Measurements from ENCODE around the gene ZDHHC18. TPM values are rescaled to one million over a fixed set of nuclear protein-coding genes. Genes with fewer than 3 reads are reported as not detected.
"Not testable (repeated sequence)": the region's sequence is repeated elsewhere in the genome, so short reads cannot be mapped to it uniquely, and the experiment has no call there.

The ZDHHC18 gene
- total and polyA plus RNA-seq, 2 of the 8 experiments (the other 6 are each of a cell fraction or from before 2014, with no cell fraction given): 29.7 to 49.8 TPM

- H3K4ac ChIP-seq (replicated peaks; ENCODE audit: insufficient read length, low read depth, low read length); H4K8ac ChIP-seq (ENCODE audit: extremely low read depth, insufficient read depth, low read length); H2AFZ ChIP-seq (ENCODE audit: low read length); H3K27ac ChIP-seq (ENCODE audit: low read depth, low read length); H2BK120ac ChIP-seq (replicated peaks; ENCODE audit: low read depth, low read length); H2BK15ac ChIP-seq (ENCODE audit: low read length); H3K56ac ChIP-seq (replicated peaks; ENCODE audit: insufficient read length, low read depth, low read length); H3K9ac ChIP-seq (replicated peaks in 1 of 4; ENCODE audit: extremely low read depth in 1 of 4, low read depth in 3 of 4, low read length in 3 of 4); H4K91ac ChIP-seq (replicated peaks; ENCODE audit: insufficient read length, low read length); H3K79me1 ChIP-seq (ENCODE audit: low read depth, low read length); H3K23ac ChIP-seq (ENCODE audit: insufficient read length); H3K9me3 ChIP-seq (ENCODE audit: insufficient read depth in 2 of 2, low read depth in 1 of 2, low read length in 1 of 2); H2BK20ac ChIP-seq (ENCODE audit: low read length); H3K4me1 ChIP-seq (replicated peaks in 1 of 4; ENCODE audit: control insufficient read depth in 3 of 4, insufficient read depth in 4 of 4, low read length in 3 of 4); H2BK12ac ChIP-seq (ENCODE audit: low read depth, low read length); H3K36me3 ChIP-seq (ENCODE audit: control insufficient read depth in 2 of 4, insufficient read depth in 4 of 4, low read length in 3 of 4); H3K79me2 ChIP-seq (ENCODE audit: control insufficient read depth in 1 of 2, insufficient read depth in 2 of 2, low read length in 2 of 2); H3K18ac ChIP-seq (ENCODE audit: extremely low read depth, low read length); H2BK5ac ChIP-seq (ENCODE audit: low read depth, low read length); H3K4me3 ChIP-seq (ENCODE audit: extremely low read depth in 1 of 4, insufficient read depth in 2 of 4, low read depth in 3 of 4, low read length in 4 of 4); H3K23me2 ChIP-seq (ENCODE audit: low read depth, low read length); H4K20me1 ChIP-seq (replicated peaks in 1 of 2; ENCODE audit: control insufficient read depth in 1 of 2, insufficient read depth in 2 of 2, low read length in 2 of 2); H4K5ac ChIP-seq (ENCODE audit: insufficient read length, low read depth, low read length); H3K27me3 ChIP-seq (replicated peaks in 1 of 4; ENCODE audit: control insufficient read depth in 3 of 4, extremely low read depth in 1 of 4, insufficient read depth in 3 of 4, low read length in 3 of 4); FAIRE-seq; H3K4me2 ChIP-seq (ENCODE audit: insufficient read depth in 1 of 2, low read depth in 2 of 2, low read length in 2 of 2); H2AK5ac ChIP-seq (ENCODE audit: low read depth, low read length); H3K14ac ChIP-seq (ENCODE audit: insufficient read length): not testable (repeated sequence)
- ChIA-PET POLR2A (ENCODE audit: partially characterized antibody) (interaction anchor here (0.7 kb wide), 1 partner anchor 259 kb away, joined by 3 read pairs; no protein-coding TSS in a partner anchor), CTCF (ENCODE audit: partially characterized antibody) (interaction anchor here (0.6 to 4.2 kb wide), 32 partner anchors 8 to 1807 kb away, joined by 3 to 37 read pairs (median 6); partner anchors contain the start of genes GPN2, PIGV and ZDHHC18)
- TF ChIP-seq CTCF (IDR thresholded peaks at IDR 0.05; ENCODE audit: control extremely low read depth in 1 of 3, insufficient read depth in 1 of 3, low read depth in 1 of 3, low read length in 3 of 3): peak; percentile 37 to 80 (median 76)
- TF ChIP-seq TEAD4 (IDR thresholded peaks at IDR 0.05; ENCODE audit: low read depth, low read length): peak; percentile 42
- TF ChIP-seq RAD21 (IDR thresholded peaks at IDR 0.05 in 1 of 2, conservative IDR thresholded peaks at IDR 0.05 in 1 of 2; ENCODE audit: low read depth in 2 of 2, low read length in 2 of 2): peak; percentile 51 to 65
- 0 out of 2 replicates have a peak, but pooled peaks have one; percentile 25 for TF ChIP-seq SP1 (IDR thresholded peaks at IDR 0.05; ENCODE audit: low read depth, low read length)
- 63% methylated on average over 7 of the region's 11 CpGs; no CpG with 5 or more reads in 1 of the 2 experiments for WGBS, 2 experiments (ENCODE audit: extremely low coverage in 1 of 2, insufficient coverage in 1 of 2, insufficient read length in 1 of 2, insufficient replicate concordance in 2 of 2, low coverage in 1 of 2, low lambda C conversion rate in 2 of 2, missing lambda C conversion rate in 1 of 2)
- DNase-seq (ENCODE audit: low read depth in 1 of 2, low spot score in 2 of 2): peak in 1 of 2 experiments; percentile 83
Measured at GRCh38 chr1:26810105-26810504, 16.4 kb upstream of the ZDHHC18 start.

Measured in H1 (cell line).